ELR (cell line): ENCODE data around the gene KIAA0825.
A peak's percentile ranks its signal among the peaks of the same experiment; 100 is the strongest.
"Not testable (repeated sequence)": the region's sequence is repeated elsewhere in the genome, so short reads cannot be mapped to it uniquely, and the experiment has no call there.

Experiments used
- DNase-seq: peaks from one replicate; pipeline ENCODE4 v3.0.0-alpha.2; 2015; ENCODE audit warnings: low read depth

Gene KIAA0825

GRCh38 chr5:94174748-94175411, 443.5 kb downstream of the KIAA0825 start:
- peak; percentile 77 for DNase-seq

DNA sequence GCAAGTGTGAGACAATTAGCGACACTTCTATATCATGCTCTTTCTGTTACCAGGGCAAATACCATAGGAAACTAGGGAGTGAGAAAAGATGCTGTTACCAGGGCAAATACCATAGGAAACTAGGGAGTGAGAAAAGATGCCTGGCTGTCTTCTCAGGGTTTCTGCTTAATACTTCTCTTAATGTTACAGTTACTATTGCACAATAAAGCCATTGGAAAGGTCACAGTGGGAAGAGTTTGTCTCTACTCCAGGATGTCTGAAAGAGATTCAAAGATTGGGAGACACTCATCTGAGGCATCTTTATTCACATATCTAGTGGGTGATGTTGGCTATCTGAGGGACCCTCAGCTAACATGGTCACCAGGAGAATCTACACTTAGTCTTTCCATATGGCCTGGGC, 445.3 kb downstream of the KIAA0825 start:
- no peak for DNase-seq

DNA sequence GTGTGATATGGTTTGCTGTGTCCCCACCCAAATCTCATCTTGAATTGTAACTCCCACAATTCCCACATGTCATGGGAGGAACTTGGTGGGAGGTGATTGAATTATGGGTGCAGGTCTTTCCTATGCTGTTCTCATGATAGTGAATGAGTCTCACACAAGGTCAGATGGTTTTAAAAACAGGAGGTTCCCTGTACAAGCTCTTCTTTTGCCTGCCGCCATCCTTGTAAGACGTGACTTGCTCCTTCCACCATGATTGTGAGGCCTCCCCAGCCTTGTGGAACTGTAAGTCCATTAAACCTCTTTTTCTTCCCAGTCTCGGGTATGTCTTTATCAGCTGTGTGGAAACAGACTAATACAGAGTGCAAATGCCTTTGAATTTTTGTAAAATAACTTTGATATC, 447.3 kb downstream of the KIAA0825 start:
- not testable (repeated sequence) for DNase-seq

DNA sequence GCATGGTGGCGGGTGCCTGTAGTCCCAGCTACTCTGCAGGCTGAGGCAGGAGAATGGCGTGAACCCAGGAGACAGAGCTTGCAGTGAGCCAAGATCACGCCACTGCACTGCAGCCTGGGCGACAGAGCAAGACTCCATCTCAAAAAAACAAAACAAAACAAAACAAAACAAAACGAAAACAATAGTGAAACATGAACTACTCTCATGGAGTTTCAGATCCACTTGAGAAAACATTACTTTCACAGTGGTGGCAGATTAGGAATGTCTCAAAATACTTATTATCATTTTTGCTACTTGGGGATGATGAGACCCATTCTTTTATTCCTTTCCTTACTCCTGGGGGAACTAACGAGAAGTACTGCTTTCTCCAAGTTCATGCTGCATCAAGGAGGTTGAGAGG, 448.2 kb downstream of the KIAA0825 start:
- DNase-seq = not testable (repeated sequence)

DNA sequence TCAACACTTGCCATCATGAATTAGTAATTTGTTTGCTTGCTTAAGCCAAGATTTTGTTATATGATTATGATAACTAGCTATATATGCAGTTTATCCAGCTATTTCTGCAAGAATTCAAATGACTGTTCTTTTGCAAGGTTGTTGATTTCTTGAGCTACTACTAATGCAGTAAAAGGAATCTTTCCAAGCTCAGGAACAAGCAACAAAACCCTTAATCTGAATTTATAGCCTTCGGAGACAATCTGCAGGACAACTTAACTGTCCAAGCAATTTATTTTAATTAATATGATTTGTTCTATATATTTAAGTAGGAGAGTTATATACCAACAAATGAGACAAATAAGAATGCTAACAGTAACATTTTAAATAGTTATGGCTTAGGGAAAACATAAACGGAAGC, 450.3 kb downstream of the KIAA0825 start:
- no peak for DNase-seq

- DNase-seq = no peak
Measured at GRCh38 chr5:94161801-94162200, 456.6 kb downstream of the KIAA0825 start.

DNA sequence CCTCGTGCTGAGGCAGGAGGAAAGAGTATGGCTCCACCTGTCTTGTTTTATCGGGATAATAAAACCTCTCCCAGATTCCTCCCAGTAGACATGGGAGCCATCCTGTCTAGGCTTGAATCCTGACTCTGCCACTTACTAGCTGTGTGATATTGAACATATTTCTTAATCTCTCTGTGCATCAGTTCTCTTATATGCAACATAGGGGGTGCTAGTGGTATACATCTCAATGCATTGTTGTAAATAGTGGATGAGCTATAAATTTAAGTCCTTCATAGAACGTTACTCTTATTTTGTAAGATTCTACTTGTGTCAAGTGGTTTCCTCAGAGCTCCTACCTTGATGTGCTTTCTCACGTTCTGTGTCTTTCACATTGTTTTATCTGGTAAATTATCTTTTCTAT, 459.3 kb downstream of the KIAA0825 start:
- peak; percentile 21 for DNase-seq

- DNase-seq = peak; percentile 34
Measured at GRCh38 chr5:94157704-94158539, 460.5 kb downstream of the KIAA0825 start.

DNA sequence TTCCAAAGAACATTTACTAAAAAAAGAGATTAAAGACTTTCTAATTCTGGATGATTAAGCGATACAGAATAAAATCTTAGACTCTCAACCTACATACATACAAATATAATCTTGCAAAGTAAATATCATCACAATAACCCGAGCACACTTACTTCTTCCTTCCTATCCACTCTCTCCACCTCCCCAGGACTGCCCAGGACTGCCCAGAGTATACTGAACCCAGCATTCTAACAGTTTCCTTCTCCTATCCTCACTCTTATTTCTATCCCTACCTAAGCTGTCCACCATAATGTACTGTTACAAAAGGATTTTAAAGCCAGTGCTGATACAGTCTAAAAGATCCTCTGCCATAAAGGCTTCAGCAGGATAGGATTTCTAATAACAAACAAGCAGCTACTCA, 463.7 kb downstream of the KIAA0825 start:
- DNase-seq = no peak

GRCh38 chr5:94153736-94154450, 464.5 kb downstream of the KIAA0825 start:
- DNase-seq = peak; percentile 2

DNA sequence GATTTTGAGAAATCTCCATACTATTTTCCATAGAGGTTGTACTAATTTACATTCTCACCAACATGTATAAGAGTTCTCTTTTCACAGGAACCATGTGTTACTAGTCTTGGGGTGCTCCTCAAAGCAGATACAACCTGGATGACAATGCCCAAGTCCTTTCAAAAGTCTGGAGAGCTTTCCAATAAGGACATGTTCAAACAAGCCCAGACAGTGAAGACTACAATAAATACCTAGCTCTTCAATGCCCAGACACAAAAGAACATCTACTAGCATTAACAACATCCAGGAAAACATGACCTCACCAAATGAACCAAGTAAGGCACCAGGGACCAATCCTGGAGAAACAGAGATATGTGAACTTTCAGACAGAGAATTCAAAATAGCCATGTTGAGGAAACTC, 474.8 kb downstream of the KIAA0825 start:
- DNase-seq = not testable (repeated sequence)

DNA sequence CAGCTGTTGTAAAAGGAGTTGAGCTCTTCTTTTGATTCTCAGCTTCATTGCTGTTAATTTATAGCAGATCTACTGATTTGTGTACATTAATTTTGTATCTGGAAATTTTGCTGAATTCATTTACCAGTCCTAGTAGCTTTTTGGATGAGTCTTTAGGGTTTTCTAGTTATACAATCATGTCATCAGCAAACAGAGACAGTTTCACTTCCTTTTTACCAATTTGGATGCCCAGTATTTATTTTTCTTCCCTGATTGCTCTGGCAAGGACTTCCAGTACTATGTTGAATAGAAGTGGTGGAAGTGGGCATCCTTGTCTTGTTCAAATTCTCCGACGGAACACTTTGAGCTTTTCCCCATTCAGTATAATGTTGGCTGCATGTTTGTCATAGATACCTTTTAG, 478.1 kb downstream of the KIAA0825 start:
- DNase-seq = no peak

- no peak for DNase-seq
Measured at GRCh38 chr5:94130077-94130476, 488.3 kb downstream of the KIAA0825 start.

DNA sequence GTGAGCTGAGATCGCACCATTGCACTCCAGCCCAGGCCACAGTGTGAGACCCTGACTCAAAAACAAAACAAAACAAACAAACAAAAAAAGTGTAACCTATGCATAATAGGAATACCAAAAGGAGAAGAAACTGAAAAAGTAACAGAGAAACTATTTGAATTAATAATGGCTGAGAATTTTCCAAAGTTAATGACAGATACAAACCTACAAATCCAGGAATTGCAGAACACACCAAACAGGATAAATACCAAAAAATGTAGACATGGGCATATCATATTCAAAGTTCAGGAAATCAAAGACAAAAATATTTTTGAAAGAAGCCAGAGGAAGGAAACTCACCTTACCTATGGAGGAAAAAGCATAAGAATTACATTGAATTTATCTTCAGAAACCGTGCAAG, 493.3 kb downstream of the KIAA0825 start:
- DNase-seq = no peak

DNA sequence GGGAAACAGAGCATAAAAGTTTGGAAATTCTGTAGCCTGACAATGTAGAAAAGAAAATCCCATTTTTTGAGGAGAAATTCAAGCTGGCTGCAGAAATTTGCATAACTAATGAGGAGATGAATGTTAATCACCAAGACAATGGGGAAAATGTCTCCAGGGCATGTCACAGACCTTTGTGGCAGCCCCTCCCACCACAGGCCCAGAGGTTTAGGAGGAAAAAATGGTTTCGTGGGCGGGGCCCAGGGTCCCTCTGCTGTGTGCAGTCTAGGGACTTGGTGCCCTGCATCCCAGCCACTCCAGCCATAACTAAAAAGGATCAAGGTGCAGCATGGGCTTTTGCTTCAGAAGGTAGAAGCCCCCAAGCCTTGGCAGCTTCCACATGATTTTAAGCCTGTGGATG, 502.1 kb downstream of the KIAA0825 start:
- DNase-seq = not testable (repeated sequence)

DNA sequence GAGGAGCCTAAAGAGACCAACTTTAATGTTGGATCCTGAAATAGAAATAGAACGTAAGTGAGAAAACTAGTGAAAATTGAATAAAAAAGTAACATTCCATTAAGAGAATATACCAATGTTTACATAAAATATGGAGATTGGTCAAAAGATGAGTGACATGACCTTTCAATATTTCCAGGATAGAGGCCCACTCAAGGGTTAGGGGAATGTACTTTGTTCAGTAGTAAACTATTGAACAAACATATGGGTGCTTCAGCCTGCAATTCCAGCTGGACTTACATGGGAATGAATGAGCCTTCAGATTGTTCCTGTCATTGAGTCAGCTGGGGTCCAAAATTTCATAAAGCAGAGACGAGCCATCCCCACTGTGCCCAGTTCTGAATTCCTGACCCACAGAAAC, 505.3 kb downstream of the KIAA0825 start:
- DNase-seq = no peak

DNA sequence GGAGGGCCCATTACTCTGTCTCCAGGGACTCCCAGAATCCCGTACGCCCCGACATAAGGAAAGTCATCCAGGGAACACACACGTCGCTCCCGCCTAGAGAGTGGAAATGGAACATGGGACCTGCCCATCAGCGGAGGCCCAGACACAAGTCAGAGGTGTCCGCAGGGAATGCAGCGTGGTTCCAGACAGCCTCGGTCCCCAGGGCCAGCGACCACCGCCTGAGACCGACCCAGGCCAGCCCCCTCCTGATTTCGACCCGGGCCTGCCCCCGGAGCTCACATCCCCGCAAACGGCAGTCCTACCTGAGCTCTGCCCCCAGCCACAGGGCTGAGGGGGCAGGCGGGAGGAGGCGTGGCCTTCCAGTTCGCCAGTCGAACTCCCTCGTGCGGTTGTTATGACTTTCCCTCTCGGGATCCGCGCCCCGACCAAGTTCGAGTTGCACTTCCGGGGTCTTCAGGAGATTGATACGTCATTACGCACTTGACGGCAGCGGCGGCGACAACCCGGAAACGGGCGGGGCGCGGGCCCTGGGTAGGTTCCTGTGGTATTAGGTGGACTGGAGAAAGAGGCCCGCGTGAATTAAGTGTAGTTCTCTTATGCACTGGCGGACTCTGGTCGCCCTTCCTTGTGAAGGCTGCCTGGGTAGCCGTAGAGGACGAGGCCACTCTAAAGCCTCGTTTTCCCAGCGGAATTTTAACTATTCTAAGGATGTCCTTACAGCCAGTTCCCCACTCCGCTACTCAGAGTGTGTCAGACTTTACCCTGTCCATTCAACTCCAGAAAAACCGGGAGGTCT, 507.0 kb downstream of the KIAA0825 start:
- peak; percentile 98 for DNase-seq

- DNase-seq = no peak
Measured at GRCh38 chr5:94103514-94104245, 514.7 kb downstream of the KIAA0825 start.
